ENCODE results near the gene EDDM13. TPM values are rescaled to one million over a fixed set of nuclear protein-coding genes. Genes with fewer than 3 reads are reported as not detected.
A peak's percentile ranks its signal among the peaks of the same experiment; 100 is the strongest.
"Not testable (repeated sequence)": the region's sequence is repeated elsewhere in the genome, so short reads cannot be mapped to it uniquely, and the experiment has no call there.

The EDDM13 gene
- total RNA-seq, 1 donor from 2014 or later: 1.3 TPM

DNA sequence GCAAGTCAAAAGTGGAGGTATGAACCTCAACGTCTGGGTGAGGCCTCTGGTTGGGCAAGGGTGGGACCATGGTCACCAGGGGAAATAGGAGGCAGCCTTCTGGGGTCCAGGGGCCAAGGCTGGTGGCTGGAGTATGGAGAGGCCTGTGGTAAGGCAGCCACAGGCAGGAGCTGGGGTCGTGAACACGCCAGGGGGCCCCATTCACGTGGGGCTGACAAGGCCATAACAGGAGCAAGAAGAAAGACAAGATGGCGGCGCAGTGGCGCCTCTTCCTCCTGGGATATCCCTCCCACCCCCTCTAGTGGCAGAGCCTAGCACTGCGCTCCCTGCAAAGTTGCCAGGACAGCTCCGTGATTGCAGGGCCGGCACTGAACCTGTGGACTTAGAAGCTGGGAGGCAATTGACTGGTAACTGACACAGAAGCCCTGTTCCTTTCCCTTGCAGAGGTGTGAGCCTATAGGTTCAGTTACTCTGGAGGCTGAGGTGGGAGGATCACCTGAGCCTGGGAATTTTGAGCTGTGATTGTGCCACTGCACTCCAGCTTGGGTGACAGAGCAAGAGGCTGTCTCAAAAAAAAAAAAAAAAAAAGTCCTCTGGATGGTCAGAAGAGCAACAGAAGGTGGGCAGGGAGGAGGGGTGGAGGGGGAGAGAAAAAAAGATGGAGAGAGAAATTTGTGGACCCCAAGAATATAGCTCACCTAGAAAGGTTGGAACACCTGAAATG lies 19.7 kb upstream of the EDDM13 start:
- ATAC-seq: peak; percentile 94 to 95
- H3K27ac ChIP-seq: no peak overlapping the region
- no peaks in the 10 kb centered on the region for H3K36me3 ChIP-seq
- no peaks in the 10 kb centered on the region for H3K9me3 ChIP-seq
- no peaks in the 10 kb centered on the region for H3K4me1 ChIP-seq
- intact Hi-C loops (cut with DNase I): loop anchor here (10.0 kb wide), 1 partner anchor 82 kb away; no protein-coding TSS in a partner anchor
- H3K4me3 ChIP-seq: no peak overlapping the region
- DNase-seq: peak; percentile 91
- TF ChIP-seq, protein P1, sequence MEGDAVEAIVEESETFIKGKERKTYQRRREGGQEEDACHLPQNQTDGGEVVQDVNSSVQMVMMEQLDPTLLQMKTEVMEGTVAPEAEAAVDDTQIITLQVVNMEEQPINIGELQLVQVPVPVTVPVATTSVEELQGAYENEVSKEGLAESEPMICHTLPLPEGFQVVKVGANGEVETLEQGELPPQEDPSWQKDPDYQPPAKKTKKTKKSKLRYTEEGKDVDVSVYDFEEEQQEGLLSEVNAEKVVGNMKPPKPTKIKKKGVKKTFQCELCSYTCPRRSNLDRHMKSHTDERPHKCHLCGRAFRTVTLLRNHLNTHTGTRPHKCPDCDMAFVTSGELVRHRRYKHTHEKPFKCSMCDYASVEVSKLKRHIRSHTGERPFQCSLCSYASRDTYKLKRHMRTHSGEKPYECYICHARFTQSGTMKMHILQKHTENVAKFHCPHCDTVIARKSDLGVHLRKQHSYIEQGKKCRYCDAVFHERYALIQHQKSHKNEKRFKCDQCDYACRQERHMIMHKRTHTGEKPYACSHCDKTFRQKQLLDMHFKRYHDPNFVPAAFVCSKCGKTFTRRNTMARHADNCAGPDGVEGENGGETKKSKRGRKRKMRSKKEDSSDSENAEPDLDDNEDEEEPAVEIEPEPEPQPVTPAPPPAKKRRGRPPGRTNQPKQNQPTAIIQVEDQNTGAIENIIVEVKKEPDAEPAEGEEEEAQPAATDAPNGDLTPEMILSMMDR (IDR thresholded peaks at IDR 0.05): peak; percentile 82
- no peaks in the 10 kb centered on the region for H3K27me3 ChIP-seq (ENCODE audit: low read depth)

DNA sequence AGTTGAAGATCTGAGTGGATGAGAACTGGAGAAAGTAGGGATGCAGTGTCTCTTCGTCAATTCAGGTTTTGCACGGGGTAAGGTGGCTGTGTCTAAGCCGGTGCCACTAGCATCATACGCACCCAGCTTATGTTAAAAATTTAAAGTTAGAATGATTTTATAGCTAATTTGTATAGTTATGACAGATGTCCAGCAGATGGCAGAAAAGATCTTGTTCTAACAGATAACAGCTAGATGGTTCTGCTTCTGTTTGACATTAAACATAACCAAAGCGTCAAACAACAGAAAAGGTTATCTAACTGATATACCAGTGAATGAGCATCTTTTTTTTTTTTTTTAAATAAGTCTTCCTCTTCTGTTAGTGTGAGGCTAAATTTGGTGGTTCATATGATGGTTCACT lies 18.8 kb upstream of the EDDM13 start:
- DNase-seq (no peak), ATAC-seq (peak; percentile 54 to 59)
- H3K36me3 ChIP-seq: no peaks in the 10 kb centered on the region
- TF ChIP-seq, protein P1 (IDR thresholded peaks at IDR 0.05): peak; percentile 37
- no peaks in the 10 kb centered on the region for H3K27me3 ChIP-seq (ENCODE audit: low read depth)
- H3K4me3 ChIP-seq: no peak overlapping the region
- H3K4me1 ChIP-seq: no peaks in the 10 kb centered on the region
- intact Hi-C loops (cut with DNase I): loop anchor here (10.0 kb wide), 1 partner anchor 81 kb away; no protein-coding TSS in a partner anchor
- H3K27ac ChIP-seq: no peak overlapping the region
- no peaks in the 10 kb centered on the region for H3K9me3 ChIP-seq

DNA sequence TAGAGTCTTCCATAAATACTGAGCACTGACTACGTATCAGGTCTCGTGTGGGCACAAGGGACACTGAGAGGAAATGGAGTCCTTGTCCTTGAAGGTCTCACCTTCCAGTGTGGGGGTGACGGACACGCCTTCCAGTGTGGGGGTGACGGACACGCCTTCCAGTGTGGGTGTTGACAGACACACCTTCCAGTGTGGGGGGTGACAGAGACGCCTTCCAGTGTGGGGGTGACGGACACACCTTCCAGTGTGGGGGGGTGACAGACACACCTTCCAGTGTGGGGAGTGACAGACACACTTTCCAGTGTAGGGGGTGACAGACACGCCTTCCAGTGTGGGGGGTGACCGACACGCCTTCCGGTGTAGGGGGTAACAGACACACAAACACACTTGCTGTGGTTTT lies 14.3 kb upstream of the EDDM13 start:
- Histone ChIP-seq H3K9me3 (no peaks in the 10 kb centered on the region), H3K36me3 (no peaks in the 10 kb centered on the region), H3K27ac (no peak overlapping the region), H3K27me3 (ENCODE audit: low read depth) (no peaks in the 10 kb centered on the region), H3K4me1 (no peaks in the 10 kb centered on the region), H3K4me3 (no peak overlapping the region)
- DNase-seq (no peak), ATAC-seq (no peak)
- intact Hi-C loops (cut with DNase I): loop anchor here (10.0 kb wide), 1 partner anchor 77 kb away; no protein-coding TSS in a partner anchor
- TF ChIP-seq, protein P1 (IDR thresholded peaks at IDR 0.05): no peak

DNA sequence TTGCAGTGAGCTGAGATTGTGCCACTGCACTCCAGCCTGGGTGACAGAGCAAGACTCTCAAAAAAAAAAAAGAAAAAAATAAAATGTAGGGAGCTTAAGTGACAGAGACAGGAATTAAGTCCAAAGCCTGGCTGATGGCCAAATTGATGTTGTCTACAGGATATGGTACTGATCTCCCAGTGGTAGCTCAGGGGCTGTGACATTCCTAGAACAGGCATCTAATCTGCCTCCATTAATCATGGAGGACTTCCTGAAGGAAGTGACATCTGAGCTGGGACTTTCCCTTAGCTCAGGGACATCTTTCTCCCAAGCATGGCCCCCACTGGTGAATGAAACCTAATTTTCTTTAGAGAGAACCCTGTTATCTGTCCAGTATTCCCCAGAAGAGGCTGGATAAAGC lies 11.4 kb upstream of the EDDM13 start:
- no peak for DNase-seq

DNA sequence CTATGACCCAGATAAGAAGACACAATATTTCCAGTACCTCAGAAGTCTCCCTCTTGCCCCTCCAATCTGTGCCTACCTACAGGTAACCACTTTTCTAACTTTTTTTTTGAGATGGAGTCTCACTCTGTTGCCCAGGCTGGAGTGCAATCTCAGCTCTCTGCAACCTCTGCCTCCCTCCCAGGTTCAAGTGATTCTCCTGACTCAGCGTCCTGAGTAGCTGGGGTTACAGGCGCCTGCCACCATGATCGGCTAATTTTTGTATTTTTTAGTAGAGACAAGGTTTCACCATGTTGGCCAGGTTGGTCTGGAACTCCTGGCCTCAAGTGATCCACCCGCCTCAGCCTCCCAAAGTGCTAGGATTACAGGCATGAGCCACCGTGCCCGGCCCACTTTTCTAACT lies 10.6 kb upstream of the EDDM13 start:
- H3K27me3 ChIP-seq (ENCODE audit: low read depth); H3K4me1 ChIP-seq; H3K36me3 ChIP-seq; ATAC-seq; DNase-seq; intact Hi-C loops (cut with DNase I); H3K9me3 ChIP-seq; H3K27ac ChIP-seq; H3K4me3 ChIP-seq: not testable (repeated sequence)

More for the DNA sequence above, 11.4 kb upstream of the EDDM13 start:
- ATAC-seq: no peak
- Histone ChIP-seq H3K9me3 (no peaks in the 10 kb centered on the region), H3K27me3 (ENCODE audit: low read depth) (no peaks in the 10 kb centered on the region), H3K4me3 (no peak overlapping the region), H3K4me1 (no peaks in the 10 kb centered on the region), H3K27ac (no peak overlapping the region), H3K36me3 (no peaks in the 10 kb centered on the region)
- intact Hi-C loops (cut with DNase I): no loop called here
- TF ChIP-seq, protein P1 (IDR thresholded peaks at IDR 0.05): no peak

DNA sequence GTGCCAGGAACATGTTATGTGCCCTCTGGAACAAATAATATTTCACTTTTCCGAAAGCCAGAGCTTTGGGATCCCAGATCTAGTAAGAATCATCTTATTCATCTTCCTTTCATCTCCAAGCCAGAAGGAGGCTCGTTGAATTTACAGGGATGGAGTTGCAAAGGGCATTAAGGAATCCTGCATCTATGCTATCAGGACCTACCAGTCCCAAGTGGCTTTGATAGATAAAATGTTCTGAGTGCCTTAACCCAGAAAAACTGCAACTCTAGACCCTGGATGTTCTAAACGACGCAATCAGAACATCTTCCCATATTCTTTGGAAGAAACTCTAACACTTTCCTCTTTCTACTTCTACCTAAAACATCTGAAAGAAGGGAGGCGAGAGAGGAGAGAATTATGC lies 9.2 kb upstream of the EDDM13 start:
- Histone ChIP-seq H3K4me1 (no peaks in the 10 kb centered on the region), H3K27ac (no peak overlapping the region), H3K4me3 (no peak overlapping the region), H3K27me3 (ENCODE audit: low read depth) (no peaks in the 10 kb centered on the region), H3K36me3 (no peaks in the 10 kb centered on the region), H3K9me3 (no peaks in the 10 kb centered on the region)
- TF ChIP-seq, protein P1 (IDR thresholded peaks at IDR 0.05): no peak
- ATAC-seq (no peak), DNase-seq (no peak)
- intact Hi-C loops (cut with DNase I): no loop called here

Data from lower lobe of right lung (tissue), 2 donors.